GM12878 (cell line): ENCODE measurements around the gene TCF15. TPM values are rescaled to one million over a fixed set of nuclear protein-coding genes. Genes with fewer than 3 reads are reported as not detected.

ENCODE experiments used
- ATAC-seq: fragments of 200-7000 bp; cut with Tn5 transposase; 3 replicates; pipeline ENCODE4 v1.9.1; 2020; ENCODE audit warnings: mild to moderate bottlenecking, moderate library complexity
- BruUV-seq: library from RNA; stranded (reverse); fragments of 400-500 nt; replicated peaks from 2 replicates; lab custom pipeline; 2021; lab: Mats Ljungman, UMichigan
- CTCF ChIA-PET: fragments of 300-600 bp; sonication (Branson Sonifier 250); formaldehyde crosslinking; extraction: SDS; loops from one replicate; lab custom pipeline; 2021; ENCODE audit warnings: inconsistent platforms; lab: Yijun Ruan, JAX
- POLR2A ChIA-PET: fragments of 350-600 bp; formaldehyde crosslinking; extraction: SDS; loops from one replicate; lab custom pipeline; 2021; ENCODE audit warnings: inconsistent platforms; lab: Charles Lee
- RAD21 ChIA-PET: fragments of 300-600 bp; sonication (Branson Sonifier 250); formaldehyde crosslinking; loops from one replicate; lab custom pipeline; 2023; ENCODE audit warnings: antibody characterized with exemption; ENCODE audit not compliant: unreplicated experiment; lab: Charles Lee
- SMC1A ChIA-PET: fragments of 300-600 bp; sonication (Branson Sonifier 250); formaldehyde crosslinking; loops from one replicate; lab custom pipeline; 2023; ENCODE audit not compliant: unreplicated experiment, uncharacterized antibody; lab: Charles Lee
- DNase-seq: peaks from one replicate; pipeline ENCODE4 v3.0.0-alpha.2; 2011; ENCODE audit warnings: low read depth, low spot score
- FAIRE-seq: peaks from 3 replicates; lab custom pipeline; 2011; peaks lifted over from hg19 to GRCh38; lab: Jason Lieb, UNC
- H2AFZ ChIP-seq: 2 replicates; pipeline ENCODE4 v1.6.0; 2011; ENCODE audit warnings: low read depth, low read length, control low read depth; ENCODE audit not compliant: control insufficient read depth
- H3K27ac ChIP-seq: 2 replicates; pipeline ENCODE4 v1.5.1; 2011; ENCODE audit warnings: control low read depth; ENCODE audit not compliant: control insufficient read depth, insufficient read depth
- H3K27me3 ChIP-seq, 2 experiments: replicated peaks in 1 of 2; 2 replicates each; pipeline versions ENCODE4 v1.6.0 to v1.6.1; 2011; ENCODE audit warnings: low read length in 1 of 2; ENCODE audit not compliant: control insufficient read depth in 2 of 2, insufficient read depth in 2 of 2
- H3K36me3 ChIP-seq, 2 experiments: 2 replicates each; pipeline ENCODE4 v1.5.1; 2011; ENCODE audit warnings: low read length in 1 of 2; ENCODE audit not compliant: control insufficient read depth in 2 of 2, insufficient read depth in 2 of 2
- H3K4me1 ChIP-seq: 2 replicates; pipeline ENCODE4 v1.6.1; 2011; ENCODE audit warnings: mild to moderate bottlenecking, low read length, moderate library complexity, mixed read lengths; ENCODE audit not compliant: control insufficient read depth, insufficient read depth
- H3K4me2 ChIP-seq: 2 replicates; pipeline ENCODE4 v1.6.0; 2011; ENCODE audit warnings: control low read depth; ENCODE audit not compliant: control insufficient read depth, insufficient read depth
- H3K4me3 ChIP-seq: fragments of 200-600 bp; sonication (generic); 2 replicates; pipeline ENCODE4 v1.5.1; 2016
- H3K79me2 ChIP-seq: 2 replicates; pipeline ENCODE4 v1.6.0; 2011; ENCODE audit warnings: low read length; ENCODE audit not compliant: control insufficient read depth, insufficient read depth
- H3K9ac ChIP-seq: 2 replicates; pipeline ENCODE4 v1.8.0; 2011; ENCODE audit warnings: low read length, control low read depth, mixed read lengths; ENCODE audit not compliant: control insufficient read depth, insufficient read depth
- H3K9me3 ChIP-seq: replicated peaks from 3 replicates; pipeline ENCODE4 v1.5.1; 2011; ENCODE audit warnings: mild to moderate bottlenecking, low read length; ENCODE audit not compliant: control insufficient read depth, insufficient read depth
- H4K20me1 ChIP-seq: 2 replicates; pipeline ENCODE4 v1.6.0; 2011; ENCODE audit not compliant: control insufficient read depth, insufficient read depth
- E4F1 ChIP-seq: fragments of 450-650 bp; IDR thresholded peaks from 2 replicates; pipeline ENCODE4 v1.6.1; 2018; ENCODE audit warnings: borderline replicate concordance, mild to moderate bottlenecking; ENCODE audit not compliant: partially characterized antibody
- HDAC2 ChIP-seq: fragments of 200-600 bp; sonication (generic); IDR thresholded peaks from 2 replicates; pipeline ENCODE4 v1.6.1; 2017
- HSF1 ChIP-seq: fragments of 150-350 bp; IDR thresholded peaks from 2 replicates; pipeline ENCODE4 v1.6.1; 2014; ENCODE audit warnings: mild to moderate bottlenecking, low read depth, low read length
- IRF5 ChIP-seq: fragments of 450-650 bp; IDR thresholded peaks from 2 replicates; pipeline ENCODE4 v1.6.1; 2017; ENCODE audit warnings: borderline replicate concordance
- JUNB ChIP-seq: IDR thresholded peaks from 2 replicates; pipeline ENCODE4 v1.6.1; 2016; ENCODE audit warnings: antibody characterized with exemption, mild to moderate bottlenecking
- LARP7 ChIP-seq: fragments of 450-650 bp; IDR thresholded peaks from 2 replicates; pipeline ENCODE4 v1.6.1; 2017; ENCODE audit warnings: mild to moderate bottlenecking
- MTA2 ChIP-seq: fragments of 450-650 bp; IDR thresholded peaks from 2 replicates; pipeline ENCODE4 v1.6.1; 2016; ENCODE audit warnings: low read depth, mild to moderate bottlenecking, moderate library complexity
- NFYB ChIP-seq: IDR thresholded peaks from 2 replicates; pipeline ENCODE4 v1.6.1; 2011; ENCODE audit warnings: low read depth, mild to moderate bottlenecking, low read length, improper control_type of control experiment, moderate library complexity; ENCODE audit not compliant: insufficient read depth
- NR2C1 ChIP-seq: fragments of 450-650 bp; IDR thresholded peaks from 2 replicates; pipeline ENCODE4 v1.6.1; 2017; ENCODE audit warnings: antibody characterized with exemption, mild to moderate bottlenecking, moderate library complexity
- NR2C2 ChIP-seq: IDR thresholded peaks from 2 replicates; pipeline ENCODE4 v1.6.1; 2011; ENCODE audit warnings: borderline replicate concordance, low read depth; ENCODE audit not compliant: control insufficient read depth, insufficient read length
- RB1 ChIP-seq: fragments of 450-650 bp; formaldehyde crosslinking; IDR thresholded peaks from 2 replicates; pipeline ENCODE4 v1.6.1; 2017; ENCODE audit warnings: mild to moderate bottlenecking, borderline replicate concordance
- RCOR1 ChIP-seq: conservative IDR thresholded peaks from 2 replicates; pipeline ENCODE4 v1.6.1; 2012; ENCODE audit warnings: low read depth, low read length, improper control_type of control experiment
- TARDBP ChIP-seq: IDR thresholded peaks from 2 replicates; pipeline ENCODE4 v1.6.1; 2016; ENCODE audit warnings: borderline replicate concordance
- WGBS: methylation state at CpG from one replicate; pipeline ENCODE4 v1.1.6; 2016; ENCODE audit warnings: low lambda C conversion rate; ENCODE audit not compliant: insufficient replicate concordance, insufficient coverage; ENCODE audit errors: missing lambda C conversion rate; 5-methylcytosine and 5-hydroxymethylcytosine counted together
- in situ Hi-C: fragments of 300-500 bp; cut with MboI; formaldehyde crosslinking; loops from 9 replicates; pipeline ENCODE4 v1.14.3; 2018; ENCODE audit warnings: mixed read lengths
- intact Hi-C: fragments of 100-400 bp; cut with micrococcal nuclease; formaldehyde crosslinking; loops from one replicate; pipeline ENCODE4 v1.14.2; 2022; ENCODE audit not compliant: unreplicated experiment
- polyA plus RNA-seq, 11 experiments: library from polyadenylated mRNA; depleted of rRNA in 4 of 11; unstranded in 6 of 11; stranded (reverse) in 5 of 11; fragments of >200 nt; fragmentation: Nextera tagmentation in 4 of 11; fragmentation: Illumina TruSeq in 1 of 11; extraction: Ambion mirVana in 4 of 11; extraction: Trizol in 1 of 11; gene quantifications; 1 replicate in 1 of 11; 2 replicates in 10 of 11; pipeline versions ENCODE4 v1.2.1 to v1.2.3, GENCODE V29; 2011 to 2016; ENCODE audit warnings: inconsistent platforms in 2 of 11, missing spikeins in 2 of 11, low read depth in 1 of 11
- total RNA-seq, 4 experiments: library from RNA; depleted of rRNA in 3 of 4; stranded (reverse); fragments of >200 nt in 3 of 4; fragmentation: Illumina TruSeq in 1 of 4; extraction: Trizol in 1 of 4; gene quantifications; 2 replicates each; pipeline versions ENCODE4 v1.2.1 to v1.2.3, GENCODE V29; 2013 to 2021

The TCF15 gene
- total and polyA plus RNA-seq, 10 of the 15 experiments (the other 5 are each of a cell fraction or from before 2014, with no cell fraction given) = 0.08 TPM; not detected in 9

GRCh38 chr20:556984-557383, 53.1 kb downstream of the TCF15 start (continued):
- TF ChIP-seq HDAC2 (no peak), NFYB (no peak), JUNB (no peak), RCOR1 (no peak), LARP7 (no peak), NR2C1 (no peak), IRF5 (no peak), HSF1 (no peak)

GRCh38 chr20:555976-556385, 54.1 kb downstream of the TCF15 start:
- ChIA-PET RAD21 (no interaction called here), POLR2A (interaction anchor here (0.6 kb wide), 1 partner anchor 96 kb away, joined by 4 read pairs; no protein-coding TSS in a partner anchor), SMC1A (interaction anchor here (1.2 kb wide), 1 partner anchor 112 kb away, joined by 4 read pairs; no protein-coding TSS in a partner anchor), CTCF (interaction anchor here (1.0 to 1.5 kb wide), 2 partner anchors 90 to 183 kb away, joined by 3 to 7 read pairs; no protein-coding TSS in a partner anchor)
- no peaks in the 10 kb centered on the region for H3K9me3 ChIP-seq
- peaks cover 0 to under 1% of the 10 kb centered on the region in 2 experiments; a peak in 3 of 4 replicates for H3K27me3 ChIP-seq
- TF ChIP-seq E4F1 (no peak), TARDBP (no peak), MTA2 (no peak), NR2C2 (no peak), RB1 (no peak)
- H3K79me2 ChIP-seq = no peaks in the 10 kb centered on the region
- no peak overlapping the region for H3K4me3 ChIP-seq
- H3K27ac ChIP-seq = no peak overlapping the region
- FAIRE-seq (no peak), DNase-seq (no peak), ATAC-seq (no peak)
- no peak overlapping the region for H3K9ac ChIP-seq
- H3K36me3 ChIP-seq = no peaks in the 10 kb centered on the region
- H2AFZ ChIP-seq = no peak overlapping the region
- WGBS = 38% methylated on average over 6 of the region's 6 CpGs
- H3K4me2 ChIP-seq = no peak overlapping the region
- in situ Hi-C loops = no loop called here
- H4K20me1 ChIP-seq = no peaks in the 10 kb centered on the region
- H3K4me1 ChIP-seq = no peaks in the 10 kb centered on the region
- no TSS peak for BruUV-seq
- intact Hi-C loops = no loop called here
